B cell (primary cell): ENCODE measurements around the gene TWNK.

Experiments used
- EZH2 ChIP-seq: IDR thresholded peaks from 2 replicates; pipeline ENCODE4 v1.6.1; 2012; ENCODE audit warnings: borderline replicate concordance, low read depth, mild to moderate bottlenecking, moderate library complexity, low read length; ENCODE audit not compliant: insufficient read depth, poor library complexity, severe bottlenecking
- TF ChIP-seq, protein P1 (sequence below): fragments of 200-600 bp; IDR thresholded peaks from one replicate; pipeline ENCODE4 v1.8.0; 2022; ENCODE audit warnings: antibody characterized with exemption, mild to moderate bottlenecking

DNA sequence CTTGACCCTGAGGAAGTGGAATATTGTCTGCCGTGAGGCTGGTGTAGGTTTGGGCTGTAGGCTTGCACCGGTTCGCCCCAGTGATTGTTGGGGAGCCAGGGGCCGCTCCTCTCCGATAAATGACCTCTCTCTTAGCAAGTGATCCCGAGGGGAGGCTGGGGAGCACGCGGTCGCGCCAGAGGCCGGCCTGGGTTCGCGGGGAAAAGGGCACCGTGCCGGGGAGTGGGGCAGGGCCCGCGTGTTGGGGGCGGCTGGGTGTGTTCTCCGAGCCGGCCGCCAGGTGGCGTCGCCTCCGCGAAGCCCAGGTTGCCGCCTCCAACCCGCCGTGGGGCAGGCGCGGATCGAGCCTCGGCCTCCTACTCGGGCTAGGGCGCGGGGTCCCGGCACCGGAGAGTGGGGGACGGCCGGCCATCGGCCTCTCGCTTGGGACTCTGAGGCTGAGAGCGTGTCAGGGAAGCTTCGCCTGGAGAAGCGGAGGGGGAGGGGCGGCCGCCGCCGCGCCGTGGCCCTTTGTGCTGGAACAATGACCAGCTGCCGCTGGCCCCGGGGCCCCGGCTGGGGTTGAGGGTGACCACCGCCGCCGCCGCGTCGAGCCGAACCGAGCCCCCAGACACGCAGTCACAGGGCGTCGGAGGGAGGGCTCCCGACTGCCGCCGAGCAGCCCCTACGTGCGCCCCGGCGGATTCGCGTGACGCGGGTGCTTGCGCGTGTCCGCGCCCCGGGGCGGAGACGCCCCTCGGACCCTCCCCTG, 11.8 kb downstream of the TWNK start:
- TF ChIP-seq, protein P1, sequence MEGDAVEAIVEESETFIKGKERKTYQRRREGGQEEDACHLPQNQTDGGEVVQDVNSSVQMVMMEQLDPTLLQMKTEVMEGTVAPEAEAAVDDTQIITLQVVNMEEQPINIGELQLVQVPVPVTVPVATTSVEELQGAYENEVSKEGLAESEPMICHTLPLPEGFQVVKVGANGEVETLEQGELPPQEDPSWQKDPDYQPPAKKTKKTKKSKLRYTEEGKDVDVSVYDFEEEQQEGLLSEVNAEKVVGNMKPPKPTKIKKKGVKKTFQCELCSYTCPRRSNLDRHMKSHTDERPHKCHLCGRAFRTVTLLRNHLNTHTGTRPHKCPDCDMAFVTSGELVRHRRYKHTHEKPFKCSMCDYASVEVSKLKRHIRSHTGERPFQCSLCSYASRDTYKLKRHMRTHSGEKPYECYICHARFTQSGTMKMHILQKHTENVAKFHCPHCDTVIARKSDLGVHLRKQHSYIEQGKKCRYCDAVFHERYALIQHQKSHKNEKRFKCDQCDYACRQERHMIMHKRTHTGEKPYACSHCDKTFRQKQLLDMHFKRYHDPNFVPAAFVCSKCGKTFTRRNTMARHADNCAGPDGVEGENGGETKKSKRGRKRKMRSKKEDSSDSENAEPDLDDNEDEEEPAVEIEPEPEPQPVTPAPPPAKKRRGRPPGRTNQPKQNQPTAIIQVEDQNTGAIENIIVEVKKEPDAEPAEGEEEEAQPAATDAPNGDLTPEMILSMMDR, result peak; percentile 88
- no peak for TF ChIP-seq EZH2
